Upper lobe of right lung (tissue), 1 donor: ENCODE measurements around the gene SLC7A6. TPM values are rescaled to one million over a fixed set of nuclear protein-coding genes. Genes with fewer than 3 reads are reported as not detected.

ENCODE experiments used
- ATAC-seq: fragments of 200-7000 bp; cut with Tn5 transposase; one replicate; pipeline ENCODE4 v1.9.1; 2020; ENCODE audit warnings: mild to moderate bottlenecking, moderate library complexity
- DNase-seq: peaks from one replicate; pipeline ENCODE4 v3.0.0-alpha.2; 2020
- H3K27ac ChIP-seq: fragments of 200-600 bp; one replicate; pipeline ENCODE4 v1.8.0; 2022
- H3K27me3 ChIP-seq: fragments of 200-600 bp; one replicate; pipeline ENCODE4 v1.8.0; 2022; ENCODE audit warnings: mild to moderate bottlenecking
- H3K36me3 ChIP-seq: fragments of 200-600 bp; one replicate; pipeline ENCODE4 v1.8.0; 2022
- H3K4me1 ChIP-seq: fragments of 200-600 bp; one replicate; pipeline ENCODE4 v1.8.0; 2022
- H3K4me3 ChIP-seq: fragments of 200-600 bp; one replicate; pipeline ENCODE4 v1.8.0; 2022; ENCODE audit warnings: mild to moderate bottlenecking
- H3K9me3 ChIP-seq: fragments of 200-600 bp; one replicate; pipeline ENCODE4 v1.8.0; 2022
- CTCF ChIP-seq: fragments of 200-600 bp; IDR thresholded peaks from one replicate; pipeline ENCODE4 v1.8.0; 2022; ENCODE audit warnings: antibody characterized with exemption
- intact Hi-C: fragments of 100-400 bp; cut with DNase I; formaldehyde crosslinking; loops from one replicate; pipeline ENCODE4 v1.11.0; 2022
- microRNA-seq: library from miRNA; unstranded; fragments of <30 nt; microRNA quantifications from one replicate; pipeline ENCODE4 v1.2.0, GENCODE V29; 2020; ENCODE audit warnings: borderline microRNAs expressed
- total RNA-seq: library from RNA; stranded (reverse); fragmentation: NEBNext Ultra II Directional; extraction: Animal tissue kit (Norgen Biotek cat#: 25700); gene quantifications from one replicate; pipeline ENCODE4 v1.2.1, GENCODE V29; 2021
- donor health status: DM: no; HTN: yes; CAD: no; lungs with severe emphysema.

Gene SLC7A6
- total RNA-seq, 1 donor from 2014 or later, result 61.9 TPM

- Histone ChIP-seq H3K4me3 (no peak overlapping the region), H3K9me3 (no peaks in the 10 kb centered on the region), H3K36me3 (peaks cover 74% of the 10 kb centered on the region), H3K4me1 (peaks cover 4% of the 10 kb centered on the region), H3K27me3 (no peaks in the 10 kb centered on the region), H3K27ac (no peak overlapping the region)
- no peak for TF ChIP-seq CTCF
- ATAC-seq (no peak), DNase-seq (no peak)
- intact Hi-C loops, result no loop called here
These were observed 83.3 kb downstream of the SLC7A6 start for GRCh38 chr16:68347605-68348004.

- Histone ChIP-seq H3K4me3 (no peak overlapping the region), H3K27me3 (no peaks in the 10 kb centered on the region), H3K36me3 (peaks cover 77% of the 10 kb centered on the region), H3K9me3 (no peaks in the 10 kb centered on the region), H3K27ac (no peak overlapping the region), H3K4me1 (peaks cover 4% of the 10 kb centered on the region)
- ATAC-seq, result no peak
- TF ChIP-seq CTCF, result no peak
- no peak for DNase-seq
- intact Hi-C loops, result no loop called here
These were observed 84.5 kb downstream of the SLC7A6 start for GRCh38 chr16:68348639-68349445.

- intact Hi-C loops, result no loop called here
- Histone ChIP-seq H3K27me3 (no peaks in the 10 kb centered on the region), H3K9me3 (no peaks in the 10 kb centered on the region), H3K36me3 (peaks cover 87% of the 10 kb centered on the region), H3K4me3 (no peak overlapping the region), H3K27ac (no peak overlapping the region), H3K4me1 (peaks cover 4% of the 10 kb centered on the region)
- DNase-seq (no peak), ATAC-seq (no peak)
- TF ChIP-seq CTCF, result no peak
These were observed 85.6 kb downstream of the SLC7A6 start for GRCh38 chr16:68349838-68350410.

- Histone ChIP-seq H3K27ac (no peak overlapping the region), H3K27me3 (no peaks in the 10 kb centered on the region), H3K36me3 (peaks cover 84% of the 10 kb centered on the region), H3K4me1 (peaks cover 8% of the 10 kb centered on the region), H3K4me3 (no peak overlapping the region), H3K9me3 (no peaks in the 10 kb centered on the region)
- TF ChIP-seq CTCF, result no peak
- DNase-seq (no peak), ATAC-seq (no peak)
- intact Hi-C loops, result no loop called here
These were observed 86.6 kb downstream of the SLC7A6 start for GRCh38 chr16:68350813-68351350.

Small RNA genes lying within 50 kb of the gene (microRNA-seq; reads per million reads assigned to microRNA genes)
- not detected for gene MIR6773

Other genes with a start within 250 kb of the SLC7A6 start
- not detected for gene DPEP2NB, start 248.6 kb upstream of the SLC7A6 start, total RNA-seq
- 9.9 TPM for gene DDX28, start 241.3 kb upstream of the SLC7A6 start, total RNA-seq
- 11.2 TPM for gene DUS2, start 241.2 kb upstream of the SLC7A6 start, total RNA-seq
- 74.5 TPM for gene NFATC3, start 179.2 kb upstream of the SLC7A6 start, total RNA-seq
- 61.0 TPM for gene ESRP2, start 28.4 kb upstream of the SLC7A6 start, total RNA-seq
- gene PLA2G15, start 19.2 kb upstream of the SLC7A6 start, total RNA-seq, result 30.4 TPM
- 18.8 TPM for gene SLC7A6OS, start 46.4 kb downstream of the SLC7A6 start, total RNA-seq
- gene PRMT7, start 46.5 kb downstream of the SLC7A6 start, total RNA-seq, result 30.0 TPM
- 5.6 TPM for gene SMPD3, start 184.0 kb downstream of the SLC7A6 start, total RNA-seq